Fibroblast of peridontal ligament (primary cell): ENCODE data around the gene CPZ.
"Not testable (repeated sequence)": the region's sequence is repeated elsewhere in the genome, so short reads cannot be mapped to it uniquely, and the experiment has no call there.

ENCODE experiments used
- DNase-seq: peaks from one replicate; pipeline ENCODE4 v3.0.0-alpha.2; 2010; ENCODE audit errors: extremely low read depth

Gene CPZ

DNA sequence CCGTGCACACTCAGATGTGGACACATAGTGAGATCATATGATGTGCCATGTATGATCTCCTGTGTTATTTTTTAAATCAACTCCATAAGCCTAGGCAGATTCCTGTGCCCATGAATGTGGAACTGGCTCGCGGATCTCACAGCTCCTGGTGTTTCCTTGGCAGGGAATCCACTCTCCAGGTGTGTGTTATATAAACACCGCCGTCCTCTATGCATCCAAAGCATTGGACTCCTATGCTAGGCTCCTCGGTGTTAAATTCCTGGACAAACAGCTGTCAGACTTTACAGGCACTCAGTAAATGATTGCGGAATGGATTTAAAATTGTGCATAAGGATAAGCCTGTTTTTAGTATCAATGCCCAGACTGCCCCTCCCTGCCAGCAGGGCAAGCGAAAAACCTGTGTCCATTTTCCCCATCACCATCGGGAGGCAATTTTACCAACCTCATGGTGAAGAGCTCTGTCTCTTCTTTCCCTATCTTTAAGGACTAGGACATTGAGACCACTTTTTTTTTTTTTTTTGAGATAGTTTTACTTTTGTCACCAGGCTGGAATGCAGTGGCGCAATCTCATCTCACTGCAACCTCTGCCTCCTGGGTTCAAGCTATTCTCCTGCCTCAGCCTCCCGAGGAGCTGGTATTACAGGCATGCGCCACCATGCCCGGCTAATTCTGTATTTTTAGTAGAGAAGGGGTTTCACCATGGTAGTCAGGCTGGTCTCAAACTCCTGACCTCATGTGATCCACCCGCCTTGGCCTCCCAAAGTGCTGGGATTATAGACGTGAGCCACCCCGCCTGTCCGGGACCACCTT, 36.0 kb upstream of the CPZ start:
- peak; percentile 25 for DNase-seq

- no peak for DNase-seq
These were observed 35.2 kb upstream of the CPZ start for GRCh38 chr4:8557151-8558076.

- no peak for DNase-seq
These were observed 34.2 kb upstream of the CPZ start for GRCh38 chr4:8558080-8558960.

DNA sequence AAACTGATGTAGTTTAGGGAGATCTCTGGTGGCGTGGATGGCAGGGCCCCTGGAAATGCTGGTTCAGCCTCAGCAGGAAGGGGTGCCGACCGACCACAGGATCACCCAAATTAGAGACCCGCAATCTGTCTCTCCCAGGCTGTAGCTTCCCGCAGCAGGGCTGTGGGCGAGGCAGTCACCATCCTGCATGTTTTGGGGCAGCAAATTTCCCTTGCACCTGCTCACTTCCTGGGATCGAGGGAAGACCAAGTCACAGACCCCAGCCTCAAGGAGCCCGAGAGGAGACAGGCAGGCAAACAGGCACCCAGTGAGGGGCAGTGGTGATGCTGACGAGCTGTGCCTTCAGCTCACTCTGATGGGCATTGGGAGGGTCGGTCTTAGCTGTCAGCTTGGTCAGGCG, 33.6 kb upstream of the CPZ start:
- no peak for DNase-seq

- no peak for DNase-seq
These were observed 32.9 kb upstream of the CPZ start for GRCh38 chr4:8559524-8560264.

DNA sequence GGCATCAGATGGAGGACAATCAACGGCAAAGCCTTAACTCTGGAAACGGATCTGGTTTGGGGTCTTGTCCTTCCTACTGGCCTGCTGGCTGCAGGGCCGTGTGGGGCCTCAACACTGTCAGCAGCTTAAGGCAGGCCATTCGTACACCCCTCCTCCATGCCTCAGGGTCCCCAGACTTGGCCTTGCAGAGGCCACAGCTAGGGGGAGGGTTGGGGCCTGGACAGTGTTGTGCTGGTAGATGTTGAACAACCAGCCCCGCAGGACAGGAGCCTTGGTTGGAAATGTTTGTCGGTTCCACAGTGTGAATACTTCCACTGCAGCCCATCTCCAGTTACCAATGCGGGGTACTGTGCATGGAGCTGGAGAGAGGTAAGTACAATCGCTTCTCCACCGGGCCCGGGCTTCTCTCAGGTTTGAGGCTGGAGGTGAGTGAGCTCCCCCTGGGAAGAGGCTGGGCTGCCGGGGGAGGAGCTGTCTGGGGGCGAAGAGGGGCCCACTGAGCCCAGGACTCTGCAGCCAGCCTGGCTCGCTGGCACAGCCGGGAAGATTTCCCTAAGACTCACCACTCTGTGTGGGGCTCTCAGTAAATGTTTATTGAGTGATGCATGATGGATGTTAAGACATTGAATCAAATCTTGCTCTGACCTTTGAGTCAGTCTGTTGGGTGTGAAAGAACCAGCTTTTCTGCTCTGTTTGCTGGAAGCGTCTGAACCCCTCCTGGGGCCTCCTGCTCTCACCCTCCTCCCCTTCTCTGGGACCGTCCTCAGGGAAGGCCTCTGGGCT, 32.1 kb upstream of the CPZ start:
- peak; percentile 34 for DNase-seq

DNA sequence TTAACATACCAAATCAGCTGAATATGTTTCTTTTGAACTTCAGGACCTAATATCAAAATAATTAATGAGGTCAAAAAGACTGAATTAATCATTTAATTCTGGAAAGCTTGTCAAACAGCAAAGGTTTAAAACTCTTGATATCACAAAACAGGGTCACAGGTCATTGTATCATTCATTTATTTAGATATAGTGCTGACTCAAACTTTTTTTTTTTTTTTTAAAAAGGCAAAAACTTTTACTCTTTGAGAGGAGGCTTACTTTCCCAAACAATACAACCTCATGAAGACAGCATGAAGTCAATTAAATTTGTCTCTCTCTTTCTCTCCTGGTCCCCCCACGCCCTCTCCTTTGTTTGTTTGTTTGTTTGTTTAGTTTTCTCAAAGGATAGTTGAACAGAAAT, 28.0 kb upstream of the CPZ start:
- DNase-seq = no peak

DNA sequence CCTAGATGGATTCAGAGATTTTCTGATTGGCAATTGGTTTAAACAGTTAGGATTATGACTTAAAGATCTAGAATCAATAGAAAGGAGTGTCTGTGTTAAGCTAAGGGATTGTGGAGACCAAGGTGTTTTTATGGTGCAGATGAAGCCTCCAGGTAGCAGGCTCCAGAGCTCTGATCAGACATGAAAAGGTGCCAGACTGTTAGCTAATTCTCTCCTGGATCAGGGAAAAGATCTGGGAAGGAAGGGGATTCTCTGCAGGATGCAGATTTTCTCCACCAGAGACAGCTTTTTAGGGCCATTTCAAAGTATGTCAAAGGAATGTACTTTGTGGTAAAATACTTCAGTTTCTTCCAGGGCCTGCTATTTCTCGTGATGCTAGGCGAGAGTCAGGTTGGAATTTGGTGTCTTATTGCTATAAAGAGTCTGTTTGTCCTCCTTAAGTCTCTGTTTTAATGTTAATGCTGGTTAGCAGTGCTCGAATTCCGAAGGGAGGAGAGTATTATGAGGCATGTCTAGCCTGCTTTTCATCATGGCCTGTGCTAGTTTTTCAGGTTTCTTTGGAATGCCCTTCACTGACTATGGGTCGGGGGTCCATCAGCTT, 24.4 kb upstream of the CPZ start:
- peak; percentile 27 for DNase-seq

DNA sequence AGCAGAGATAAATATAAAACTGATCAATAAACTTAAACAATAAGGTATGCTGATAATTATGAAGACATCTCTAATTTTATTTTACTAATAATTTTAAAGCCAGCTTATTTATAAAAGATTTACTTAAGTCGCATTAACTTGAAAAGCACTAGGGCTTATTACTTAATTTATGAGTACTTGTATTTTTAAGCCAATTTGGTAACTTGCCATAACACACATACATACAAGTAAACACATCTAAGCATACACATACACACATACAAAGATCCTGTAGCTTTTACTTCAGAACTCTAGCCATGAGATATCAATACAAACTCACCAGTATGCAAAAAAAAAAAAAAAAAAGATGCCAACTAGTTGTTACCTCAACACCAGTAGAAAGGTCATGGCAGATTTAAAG, 22.4 kb upstream of the CPZ start:
- no peak for DNase-seq

DNA sequence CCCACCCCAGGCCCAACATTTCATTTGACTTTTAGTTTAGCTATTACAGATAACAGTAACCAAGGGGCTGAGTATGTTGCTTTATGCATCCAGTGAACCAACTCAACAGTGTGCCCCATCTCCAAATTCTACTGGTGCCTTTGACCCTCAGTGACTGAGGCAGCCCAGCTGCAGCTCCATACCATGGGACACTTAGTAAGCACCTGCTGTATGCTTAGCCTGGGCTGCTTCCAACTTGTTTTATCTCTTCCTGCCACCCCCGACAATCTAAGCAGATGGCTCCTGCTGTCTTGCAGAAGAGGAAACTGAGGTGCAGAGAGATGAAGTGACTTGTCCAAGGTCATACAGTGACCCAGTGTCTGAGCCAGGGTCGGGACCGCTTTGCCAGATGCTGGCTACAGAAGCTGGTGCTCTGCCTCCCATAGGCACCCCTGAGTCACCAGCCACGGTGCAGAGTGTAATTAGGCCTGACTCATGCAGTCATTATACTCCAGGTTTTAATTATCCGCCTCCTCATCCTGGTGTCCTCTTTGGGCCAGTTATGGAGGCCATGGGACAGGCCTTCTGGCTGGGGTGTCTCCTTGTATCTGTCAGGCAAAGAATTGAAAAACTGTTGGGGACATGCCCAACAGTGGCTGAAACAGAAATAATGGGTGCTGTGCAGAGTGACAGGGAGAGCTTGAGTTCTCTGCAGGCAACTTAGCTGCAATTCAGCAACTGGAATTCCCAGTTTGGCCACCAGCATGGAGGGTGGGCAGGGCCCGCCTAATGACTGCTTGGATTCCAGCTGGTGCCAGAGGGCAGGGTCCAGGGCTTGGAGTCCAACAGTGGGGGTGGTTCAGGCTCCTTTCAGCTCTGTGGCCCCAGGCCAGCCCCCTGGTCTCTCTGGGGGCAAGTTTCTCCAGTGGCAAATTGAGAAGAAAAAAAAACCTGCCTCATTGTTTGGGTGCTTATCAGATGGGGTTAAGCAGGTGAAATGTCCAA, 20.6 kb upstream of the CPZ start:
- DNase-seq = no peak

- DNase-seq = no peak
These were observed 19.3 kb upstream of the CPZ start for GRCh38 chr4:8573266-8573665.

GRCh38 chr4:8574796-8575370, 17.7 kb upstream of the CPZ start:
- DNase-seq = no peak

- DNase-seq = no peak
These were observed 17.1 kb upstream of the CPZ start for GRCh38 chr4:8575457-8575856.

DNA sequence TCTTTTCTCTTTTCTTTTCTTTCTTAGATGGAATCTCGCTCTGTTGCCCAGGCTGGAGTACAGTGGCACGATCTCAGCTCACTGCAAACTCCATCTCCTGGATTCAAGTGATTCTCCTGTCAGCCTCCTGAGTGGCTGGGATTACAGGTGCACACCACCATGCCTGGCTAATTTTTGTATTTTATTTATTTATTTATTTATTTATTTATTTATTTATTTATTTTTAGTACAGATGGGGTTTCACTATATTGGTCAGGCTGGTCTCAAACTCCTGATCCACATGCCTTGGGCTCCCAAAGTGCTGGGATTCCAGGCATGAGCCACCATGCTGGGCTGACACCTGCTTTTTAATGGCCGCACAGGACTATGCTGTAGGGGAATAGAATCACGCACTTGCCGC, 16.0 kb upstream of the CPZ start:
- DNase-seq = not testable (repeated sequence)

DNA sequence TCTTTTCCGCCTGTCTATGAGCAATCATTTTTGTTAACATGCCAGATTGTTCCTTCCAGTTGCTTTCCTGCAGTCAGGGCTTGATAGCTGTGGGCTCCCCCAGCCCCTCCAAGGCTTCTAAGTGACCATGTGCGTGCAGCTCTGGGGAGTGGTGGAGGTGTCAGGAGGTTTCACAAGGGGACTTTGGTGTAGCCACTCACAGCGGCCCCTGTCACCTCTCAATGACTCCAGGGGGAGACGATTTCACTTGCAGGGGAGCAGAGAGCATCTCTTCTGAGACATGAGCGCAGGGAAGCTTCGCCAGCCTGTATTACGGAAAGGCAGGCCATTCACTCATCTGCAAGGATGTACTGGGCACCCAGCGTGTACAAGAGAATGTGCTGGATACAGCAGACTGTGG, 15.5 kb upstream of the CPZ start:
- DNase-seq = no peak

GRCh38 chr4:8577972-8578371, 14.6 kb upstream of the CPZ start:
- no peak for DNase-seq

DNA sequence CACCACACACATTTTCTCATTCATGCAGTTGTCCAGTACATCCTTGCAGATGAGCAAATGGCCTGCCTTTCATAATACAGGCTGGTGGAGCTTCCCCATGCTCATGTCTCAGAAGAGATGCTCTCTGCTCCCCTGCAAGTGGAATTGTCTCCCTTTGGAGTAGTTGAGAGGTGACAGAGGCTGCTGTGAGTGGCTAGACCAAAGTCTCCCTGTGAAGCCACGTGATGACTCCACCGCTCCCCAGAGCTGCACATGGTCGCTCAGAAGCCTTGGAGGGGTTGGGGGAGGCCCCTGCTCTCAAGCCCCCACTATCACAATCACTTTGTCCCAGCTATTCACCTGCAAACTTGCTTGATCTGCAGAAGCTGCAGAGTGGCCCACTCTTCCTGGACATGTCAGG, 13.8 kb upstream of the CPZ start:
- DNase-seq = no peak

- DNase-seq = no peak
These were observed 12.8 kb upstream of the CPZ start for GRCh38 chr4:8579526-8580320.
